ENCODE data around the gene CEP55. TPM values are rescaled to one million over a fixed set of nuclear protein-coding genes. Genes with fewer than 3 reads are reported as not detected.
A peak's percentile ranks its signal among the peaks of the same experiment; 100 is the strongest.

CEP55 gene
- total and polyA plus RNA-seq, 10 of the 15 experiments (the other 5 are each of a cell fraction or from before 2014, with no cell fraction given): 14.6 to 83.6 (median 52.0) TPM

GRCh38 chr10:93501650-93502049 is 5.2 kb downstream of the CEP55 start:
- ChIA-PET RAD21 (ENCODE audit: unreplicated experiment) (interaction anchor here (1.0 to 2.5 kb wide), 5 partner anchors 10 to 126 kb away, joined by 3 to 12 read pairs (median 7); partner anchors contain the start of gene MYOF), SMC1A (ENCODE audit: uncharacterized antibody, unreplicated experiment) (interaction anchor here (0.8 to 3.8 kb wide), 6 partner anchors 9 to 125 kb away, joined by 3 to 30 read pairs (median 10); partner anchors contain the start of gene MYOF), POLR2A (interaction anchor here (0.6 kb wide), 1 partner anchor 19 kb away, joined by 3 read pairs; no protein-coding TSS in a partner anchor), CTCF (interaction anchor here (0.6 to 16.1 kb wide), 8 partner anchors 9 to 667 kb away, joined by 3 to 232 read pairs (median 6); partner anchors contain the start of gene MYOF)
- no peak overlapping the region for H3K9ac ChIP-seq (ENCODE audit: control insufficient read depth, insufficient read depth, low read length)
- peaks cover 47% of the 10 kb centered on the region for H3K79me2 ChIP-seq (ENCODE audit: control insufficient read depth, insufficient read depth, low read length)
- in situ Hi-C loops (cut with MboI): no loop called here
- H3K36me3 ChIP-seq (ENCODE audit: control insufficient read depth in 2 of 2, insufficient read depth in 2 of 2, low read length in 1 of 2): no peaks in the 10 kb centered on the region; a peak in 2 of 4 replicates
- BruUV-seq (replicated peaks): no TSS peak
- H3K27ac ChIP-seq (ENCODE audit: control insufficient read depth, insufficient read depth): no peak overlapping the region
- no peak overlapping the region for H2AFZ ChIP-seq (ENCODE audit: control insufficient read depth, low read depth, low read length)
- no peak for DNase-seq (ENCODE audit: low read depth, low spot score)
- FAIRE-seq: no peak
- peak overlapping the region; percentile 2; the same call in 1 of the 2 replicates for H3K4me2 ChIP-seq (ENCODE audit: control insufficient read depth, insufficient read depth)
- peaks cover 3% of the 10 kb centered on the region; the same call in 1 of the 2 replicates for H3K4me1 ChIP-seq (ENCODE audit: control insufficient read depth, insufficient read depth, low read length)
- intact Hi-C loops (cut with micrococcal nuclease; ENCODE audit: unreplicated experiment): loop anchor here (10.0 kb wide), 1 partner anchor 427 kb away; the partner anchor contains the start of gene CYP26A1
- no peaks in the 10 kb centered on the region for H3K9me3 ChIP-seq (replicated peaks; ENCODE audit: control insufficient read depth, insufficient read depth, low read length)
- H4K20me1 ChIP-seq (ENCODE audit: control insufficient read depth, insufficient read depth): no peaks in the 10 kb centered on the region
- ATAC-seq: no peak
- H3K27me3 ChIP-seq (replicated peaks in 1 of 2; ENCODE audit: control insufficient read depth in 2 of 2, insufficient read depth in 2 of 2, low read length in 1 of 2): no peaks in the 10 kb centered on the region
- H3K4me3 ChIP-seq: no peak overlapping the region
- TF ChIP-seq ATF7 (IDR thresholded peaks at IDR 0.05; ENCODE audit: low read depth) (no peak), JUND (IDR thresholded peaks at IDR 0.05; ENCODE audit: low read depth, low read length) (no peak), BACH1 (IDR thresholded peaks at IDR 0.05; ENCODE audit: borderline replicate concordance) (no peak), ZZZ3 (IDR thresholded peaks at IDR 0.05; ENCODE audit: control insufficient read depth, insufficient read length, low read depth) (no peak), YBX1 (IDR thresholded peaks at IDR 0.05) (no peak), NR2F1 (conservative IDR thresholded peaks at IDR 0.05) (no peak), TCF7 (IDR thresholded peaks at IDR 0.05; ENCODE audit: borderline replicate concordance) (no peak), USF2 (IDR thresholded peaks at IDR 0.05; ENCODE audit: borderline replicate concordance, low read depth, low read length) (no peak), LARP7 (IDR thresholded peaks at IDR 0.05) (no peak), REST (IDR thresholded peaks at IDR 0.05; ENCODE audit: low read depth, low read length) (no peak), ZNF384 (IDR thresholded peaks at IDR 0.05; ENCODE audit: borderline replicate concordance, low read depth, low read length) (no peak), CBX3 (IDR thresholded peaks at IDR 0.05; ENCODE audit: borderline replicate concordance, low read depth) (no peak), RFX5 (IDR thresholded peaks at IDR 0.05; ENCODE audit: low read depth, low read length) (no peak), RCOR1 (conservative IDR thresholded peaks at IDR 0.05; ENCODE audit: low read depth, low read length) (no peak), TCF12 (IDR thresholded peaks at IDR 0.05; ENCODE audit: low read depth, low read length) (no peak)
- TF ChIP-seq, protein P1, sequence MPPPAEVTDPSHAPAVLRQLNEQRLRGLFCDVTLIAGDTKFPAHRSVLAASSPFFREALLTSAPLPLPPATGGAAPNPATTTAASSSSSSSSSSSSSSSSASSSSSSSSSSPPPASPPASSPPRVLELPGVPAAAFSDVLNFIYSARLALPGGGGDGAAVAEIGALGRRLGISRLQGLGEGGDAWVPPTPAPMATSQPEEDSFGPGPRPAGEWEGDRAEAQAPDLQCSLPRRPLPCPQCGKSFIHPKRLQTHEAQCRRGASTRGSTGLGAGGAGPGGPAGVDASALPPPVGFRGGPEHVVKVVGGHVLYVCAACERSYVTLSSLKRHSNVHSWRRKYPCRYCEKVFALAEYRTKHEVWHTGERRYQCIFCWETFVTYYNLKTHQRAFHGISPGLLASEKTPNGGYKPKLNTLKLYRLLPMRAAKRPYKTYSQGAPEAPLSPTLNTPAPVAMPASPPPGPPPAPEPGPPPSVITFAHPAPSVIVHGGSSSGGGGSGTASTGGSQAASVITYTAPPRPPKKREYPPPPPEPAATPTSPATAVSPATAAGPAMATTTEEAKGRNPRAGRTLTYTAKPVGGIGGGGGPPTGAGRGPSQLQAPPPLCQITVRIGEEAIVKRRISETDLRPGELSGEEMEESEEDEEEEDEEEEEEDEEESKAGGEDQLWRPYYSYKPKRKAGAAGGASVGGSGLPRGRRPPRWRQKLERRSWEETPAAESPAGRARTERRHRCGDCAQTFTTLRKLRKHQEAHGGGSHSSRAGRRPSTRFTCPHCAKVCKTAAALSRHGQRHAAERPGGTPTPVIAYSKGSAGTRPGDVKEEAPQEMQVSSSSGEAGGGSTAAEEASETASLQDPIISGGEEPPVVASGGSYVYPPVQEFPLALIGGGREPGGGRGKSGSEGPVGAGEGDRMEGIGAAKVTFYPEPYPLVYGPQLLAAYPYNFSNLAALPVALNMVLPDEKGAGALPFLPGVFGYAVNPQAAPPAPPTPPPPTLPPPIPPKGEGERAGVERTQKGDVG (CRISPR knock-in tag; IDR thresholded peaks at IDR 0.05): no peak
- TF ChIP-seq, protein P2, sequence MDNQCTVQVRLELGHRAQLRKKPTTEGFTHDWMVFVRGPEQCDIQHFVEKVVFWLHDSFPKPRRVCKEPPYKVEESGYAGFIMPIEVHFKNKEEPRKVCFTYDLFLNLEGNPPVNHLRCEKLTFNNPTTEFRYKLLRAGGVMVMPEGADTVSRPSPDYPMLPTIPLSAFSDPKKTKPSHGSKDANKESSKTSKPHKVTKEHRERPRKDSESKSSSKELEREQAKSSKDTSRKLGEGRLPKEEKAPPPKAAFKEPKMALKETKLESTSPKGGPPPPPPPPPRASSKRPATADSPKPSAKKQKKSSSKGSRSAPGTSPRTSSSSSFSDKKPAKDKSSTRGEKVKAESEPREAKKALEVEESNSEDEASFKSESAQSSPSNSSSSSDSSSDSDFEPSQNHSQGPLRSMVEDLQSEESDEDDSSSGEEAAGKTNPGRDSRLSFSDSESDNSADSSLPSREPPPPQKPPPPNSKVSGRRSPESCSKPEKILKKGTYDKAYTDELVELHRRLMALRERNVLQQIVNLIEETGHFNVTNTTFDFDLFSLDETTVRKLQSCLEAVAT (IDR thresholded peaks at IDR 0.05): no peak

Data from GM12878 (cell line).